HG03135 (cell line): ENCODE measurements around the gene HCST.
"Not testable (repeated sequence)": the region's sequence is repeated elsewhere in the genome, so short reads cannot be mapped to it uniquely, and the experiment has no call there.

Experiments
- ATAC-seq: cut with Tn5 transposase; IDR thresholded peaks from one replicate; pipeline ENCODE4 v1.9.1; 2021; ENCODE audit warnings: mild to moderate bottlenecking, moderate library complexity; ENCODE audit not compliant: unreplicated experiment

The HCST gene

GRCh38 chr19:35903550-35904179 lies 1.3 kb downstream of the HCST start:
- ATAC-seq, result peak; percentile 43

- no peak for ATAC-seq
Observed at GRCh38 chr19:35904311-35905068, 2.2 kb downstream of the HCST start.

GRCh38 chr19:35905178-35905727 lies 2.9 kb downstream of the HCST start:
- ATAC-seq, result no peak

GRCh38 chr19:35907377-35907745 lies 5.0 kb downstream of the HCST start:
- no peak for ATAC-seq

GRCh38 chr19:35908010-35908441 lies 5.7 kb downstream of the HCST start, which contains the start of gene TYROBP:
TSS of gene TYROBP (minus strand) at chr19:35908295. CDS start at chr19:35908228, 67 bp downstream.
- no peak for ATAC-seq

GRCh38 chr19:35908973-35909683 lies 6.8 kb downstream of the HCST start:
- ATAC-seq, result no peak

GRCh38 chr19:35909684-35910035 lies 7.3 kb downstream of the HCST start:
- no peak for ATAC-seq

- ATAC-seq, result not testable (repeated sequence)
Observed at GRCh38 chr19:35910355-35910754, 8.0 kb downstream of the HCST start.

- no peak for ATAC-seq
Observed at GRCh38 chr19:35911173-35911572, 8.8 kb downstream of the HCST start.

GRCh38 chr19:35911790-35912189 lies 9.5 kb downstream of the HCST start:
- no peak for ATAC-seq

- ATAC-seq, result no peak
Observed at GRCh38 chr19:35913589-35913988, 11.3 kb downstream of the HCST start.

GRCh38 chr19:35915443-35915842 lies 13.1 kb downstream of the HCST start:
- no peak for ATAC-seq

GRCh38 chr19:35919306-35919705 lies 17.0 kb downstream of the HCST start:
- ATAC-seq, result no peak

- ATAC-seq, result no peak
Observed at GRCh38 chr19:35921012-35921411, 18.7 kb downstream of the HCST start.

- ATAC-seq, result no peak
Observed at GRCh38 chr19:35925501-35925900, 23.2 kb downstream of the HCST start.

- ATAC-seq, result no peak
Observed at GRCh38 chr19:35928507-35928906, 26.2 kb downstream of the HCST start.

- ATAC-seq, result no peak
Observed at GRCh38 chr19:35929876-35930275, 27.5 kb downstream of the HCST start.

GRCh38 chr19:35931161-35931873 lies 29.0 kb downstream of the HCST start:
- peak; percentile 93 for ATAC-seq

GRCh38 chr19:35931874-35932202 lies 29.5 kb downstream of the HCST start:
- peak; percentile 12 for ATAC-seq

GRCh38 chr19:35932291-35932936 lies 30.1 kb downstream of the HCST start:
- no peak for ATAC-seq
